K562 (cell line): ENCODE data around the gene SRCAP. TPM values are rescaled to one million over a fixed set of nuclear protein-coding genes. Genes with fewer than 3 reads are reported as not detected.

Experiments used
- ASH1L ChIP-seq: fragments of 450-650 bp; IDR thresholded peaks from 2 replicates; pipeline ENCODE4 v1.6.1; 2018; ENCODE audit warnings: borderline replicate concordance, mild to moderate bottlenecking, low read depth; ENCODE audit not compliant: partially characterized antibody
- CEBPZ ChIP-seq: fragments of 150-350 bp; IDR thresholded peaks from 2 replicates; pipeline ENCODE4 v1.6.1; 2014; ENCODE audit warnings: low read depth, mild to moderate bottlenecking, low read length, borderline replicate concordance
- CREM ChIP-seq: IDR thresholded peaks from 2 replicates; pipeline ENCODE4 v1.6.1; 2014; ENCODE audit warnings: antibody characterized with exemption, low read depth
- MCM5 ChIP-seq: fragments of 450-650 bp; IDR thresholded peaks from 2 replicates; pipeline ENCODE4 v1.6.1; 2016; ENCODE audit warnings: low read depth
- MCM7 ChIP-seq, 2 experiments: fragments of 450-650 bp; IDR thresholded peaks; 2 replicates each; pipeline ENCODE4 v1.6.1; 2016 to 2018
- MXI1 ChIP-seq: IDR thresholded peaks from 2 replicates; pipeline ENCODE4 v1.6.1; 2011; ENCODE audit warnings: low read depth, mild to moderate bottlenecking, improper control_type of control experiment, low read length
- NFYB ChIP-seq: IDR thresholded peaks from 2 replicates; pipeline ENCODE4 v1.6.1; 2011; ENCODE audit warnings: mild to moderate bottlenecking, moderate library complexity; ENCODE audit not compliant: insufficient read length; ENCODE audit errors: extremely low read depth
- NR1H2 ChIP-seq: sonication (generic); formaldehyde crosslinking; IDR thresholded peaks from 2 replicates; pipeline ENCODE4 v1.4.0; 2020; ENCODE audit warnings: mild to moderate bottlenecking, missing genetic modification reagents
- SRF ChIP-seq, 2 experiments: fragments of 250-450, 450-650 bp in 1 of 2; sonication (Bioruptor Pico) in 1 of 2; sonication (generic) in 1 of 2; formaldehyde crosslinking; IDR thresholded peaks; 2 replicates each; pipeline versions ENCODE4 v1.5.0 to v1.5.1; 2020 to 2022; ENCODE audit warnings: mild to moderate bottlenecking in 1 of 2, missing genetic modification reagents in 1 of 2
- TAF15 ChIP-seq: fragments of 200-400 bp; formaldehyde crosslinking; IDR thresholded peaks from 2 replicates; pipeline ENCODE4 v1.6.1; 2017; ENCODE audit warnings: mild to moderate bottlenecking, low read depth, low read length, moderate library complexity
- ZFPM2 ChIP-seq: fragments of 250-450 bp; sonication (Bioruptor Pico); IDR thresholded peaks from 2 replicates; pipeline ENCODE4 v1.5.1; 2022; ENCODE audit warnings: mild to moderate bottlenecking
- ZNF316 ChIP-seq: fragments of 450-650 bp; IDR thresholded peaks from 2 replicates; pipeline ENCODE4 v1.6.1; 2016
- ZNF41 ChIP-seq: fragments of 250-450 bp; sonication (Bioruptor Pico); conservative IDR thresholded peaks from 2 replicates; pipeline ENCODE4 v1.4.0; 2020; ENCODE audit warnings: mild to moderate bottlenecking
- ZNF780A ChIP-seq: fragments of 250-450 bp; sonication (Bioruptor Pico); IDR thresholded peaks from 2 replicates; pipeline ENCODE4 v1.5.0; 2021; ENCODE audit warnings: mild to moderate bottlenecking
- ZNF830 ChIP-seq: fragments of 250-450 bp; sonication (Bioruptor Pico); IDR thresholded peaks from 2 replicates; pipeline ENCODE4 v1.5.0; 2021; ENCODE audit warnings: mild to moderate bottlenecking
- polyA plus RNA-seq, 8 experiments: library from polyadenylated mRNA; depleted of rRNA in 4 of 8; stranded (reverse) in 5 of 8; unstranded in 3 of 8; fragments of >200 nt; fragmentation: Nextera tagmentation in 2 of 8; fragmentation: Illumina TruSeq in 1 of 8; extraction: Ambion mirVana in 2 of 8; extraction: Trizol in 1 of 8; gene quantifications; 2 replicates each; pipeline versions ENCODE4 v1.2.1 to v1.2.3, GENCODE V29; 2011 to 2014; ENCODE audit warnings: inconsistent platforms in 1 of 8, missing spikeins in 1 of 8
- total RNA-seq, 7 experiments: library from RNA; depleted of rRNA in 6 of 7; stranded (reverse); fragments of >200 nt in 6 of 7; fragmentation: Illumina TruSeq in 2 of 7; extraction: Trizol in 2 of 7; gene quantifications; 2 replicates each; pipeline versions ENCODE4 v1.2.1 to v1.2.3, GENCODE V29; 2011 to 2021; ENCODE audit warnings: low replicate concordance in 1 of 7
- TF ChIP-seq, protein P1 (sequence below): fragments of 250-450 bp; sonication (Bioruptor Pico); IDR thresholded peaks from 2 replicates; pipeline ENCODE4 v1.8.0; 2022; ENCODE audit warnings: inconsistent platforms, mild to moderate bottlenecking, moderate library complexity, borderline replicate concordance
- TF ChIP-seq, protein P2 (sequence below): sonication (generic); formaldehyde crosslinking; IDR thresholded peaks from 2 replicates; pipeline ENCODE4 v1.8.1; 2022; ENCODE audit warnings: missing genetic modification reagents
- TF ChIP-seq, protein P3 (sequence below): sonication (generic); formaldehyde crosslinking; IDR thresholded peaks from 2 replicates; pipeline ENCODE4 v1.8.1; 2023; ENCODE audit warnings: mild to moderate bottlenecking, missing genetic modification reagents

SRCAP gene
- total and polyA plus RNA-seq, 9 of the 15 experiments (the other 6 are each of a cell fraction or from before 2014, with no cell fraction given), result 0.21 to 62.6 (median 5.8) TPM

DNA sequence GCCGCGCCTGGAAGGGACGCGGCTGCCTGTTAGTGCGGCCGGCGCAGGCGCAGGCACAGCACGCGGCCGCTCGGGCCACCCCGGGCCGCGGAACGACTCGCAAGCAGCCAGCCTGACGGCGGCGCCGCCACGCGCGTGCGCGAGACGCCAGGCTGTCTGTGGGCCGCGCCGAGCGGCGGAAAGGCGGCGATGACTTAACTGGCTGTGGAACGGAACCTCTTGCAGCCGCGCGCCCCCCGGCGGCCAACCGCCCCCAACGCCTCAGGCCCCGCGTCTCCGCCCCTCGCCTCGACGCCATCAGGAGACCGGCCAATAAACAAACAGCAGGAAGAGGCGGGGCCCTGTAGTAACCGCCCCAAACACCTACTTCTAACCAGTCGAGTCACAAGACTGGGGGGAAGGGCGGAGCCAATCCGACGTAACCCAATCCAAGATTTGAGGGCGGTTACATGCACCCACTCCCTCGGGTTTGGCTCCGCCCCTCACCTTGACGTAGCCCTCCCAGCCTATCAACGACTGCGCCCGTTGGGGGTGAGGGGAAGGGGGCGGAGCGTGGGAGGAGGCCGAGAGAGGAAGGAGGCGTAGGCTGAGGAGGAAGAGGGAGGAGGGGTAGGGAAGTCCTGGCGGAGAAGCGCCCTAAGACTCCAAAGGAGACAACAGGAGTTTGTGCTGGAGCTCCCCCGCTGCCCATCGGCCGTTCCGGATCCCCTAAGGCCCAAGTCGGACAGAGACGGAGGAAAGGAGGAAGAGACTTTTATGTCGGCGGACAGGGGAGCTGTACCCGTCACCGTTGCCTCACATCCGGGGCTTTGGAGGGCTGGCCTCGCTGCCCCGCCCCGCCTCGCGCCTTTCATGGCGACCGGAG lies 40.9 kb upstream of the SRCAP start, which contains the start of gene FBRS (continued):
- TF ChIP-seq CEBPZ (peak; percentile 32; the same call in 1 of the 2 replicates), ZNF316 (no peak), SRF (CRISPR knock-in tag; IDR thresholded peaks at IDR 0.05) (peak; percentile 58 to 69; a peak in 3 of 4 replicates), ZNF780A (CRISPR knock-in tag) (no peak), NFYB (peak; percentile 68), ZNF830 (CRISPR knock-in tag) (0 out of 2 replicates have a peak, but pooled peaks have one; percentile 60), MCM7 (IDR thresholded peaks at IDR 0.05) (no peak), ASH1L (peak; percentile 14), MXI1 (no peak; the same call in 1 of the 2 replicates), NR1H2 (CRISPR knock-in tag) (peak; percentile 25; the same call in 1 of the 2 replicates), CREM (peak; percentile 82), MCM5 (no peak), ZNF41 (no peak), TAF15 (no peak), ZFPM2 (CRISPR knock-in tag) (no peak)
- TF ChIP-seq, protein P1, sequence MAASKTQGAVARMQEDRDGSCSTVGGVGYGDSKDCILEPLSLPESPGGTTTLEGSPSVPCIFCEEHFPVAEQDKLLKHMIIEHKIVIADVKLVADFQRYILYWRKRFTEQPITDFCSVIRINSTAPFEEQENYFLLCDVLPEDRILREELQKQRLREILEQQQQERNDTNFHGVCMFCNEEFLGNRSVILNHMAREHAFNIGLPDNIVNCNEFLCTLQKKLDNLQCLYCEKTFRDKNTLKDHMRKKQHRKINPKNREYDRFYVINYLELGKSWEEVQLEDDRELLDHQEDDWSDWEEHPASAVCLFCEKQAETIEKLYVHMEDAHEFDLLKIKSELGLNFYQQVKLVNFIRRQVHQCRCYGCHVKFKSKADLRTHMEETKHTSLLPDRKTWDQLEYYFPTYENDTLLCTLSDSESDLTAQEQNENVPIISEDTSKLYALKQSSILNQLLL (CRISPR knock-in tag), result no peak
- TF ChIP-seq, protein P2, sequence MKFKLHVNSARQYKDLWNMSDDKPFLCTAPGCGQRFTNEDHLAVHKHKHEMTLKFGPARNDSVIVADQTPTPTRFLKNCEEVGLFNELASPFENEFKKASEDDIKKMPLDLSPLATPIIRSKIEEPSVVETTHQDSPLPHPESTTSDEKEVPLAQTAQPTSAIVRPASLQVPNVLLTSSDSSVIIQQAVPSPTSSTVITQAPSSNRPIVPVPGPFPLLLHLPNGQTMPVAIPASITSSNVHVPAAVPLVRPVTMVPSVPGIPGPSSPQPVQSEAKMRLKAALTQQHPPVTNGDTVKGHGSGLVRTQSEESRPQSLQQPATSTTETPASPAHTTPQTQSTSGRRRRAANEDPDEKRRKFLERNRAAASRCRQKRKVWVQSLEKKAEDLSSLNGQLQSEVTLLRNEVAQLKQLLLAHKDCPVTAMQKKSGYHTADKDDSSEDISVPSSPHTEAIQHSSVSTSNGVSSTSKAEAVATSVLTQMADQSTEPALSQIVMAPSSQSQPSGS (CRISPR knock-in tag), result no peak
- TF ChIP-seq, protein P3, sequence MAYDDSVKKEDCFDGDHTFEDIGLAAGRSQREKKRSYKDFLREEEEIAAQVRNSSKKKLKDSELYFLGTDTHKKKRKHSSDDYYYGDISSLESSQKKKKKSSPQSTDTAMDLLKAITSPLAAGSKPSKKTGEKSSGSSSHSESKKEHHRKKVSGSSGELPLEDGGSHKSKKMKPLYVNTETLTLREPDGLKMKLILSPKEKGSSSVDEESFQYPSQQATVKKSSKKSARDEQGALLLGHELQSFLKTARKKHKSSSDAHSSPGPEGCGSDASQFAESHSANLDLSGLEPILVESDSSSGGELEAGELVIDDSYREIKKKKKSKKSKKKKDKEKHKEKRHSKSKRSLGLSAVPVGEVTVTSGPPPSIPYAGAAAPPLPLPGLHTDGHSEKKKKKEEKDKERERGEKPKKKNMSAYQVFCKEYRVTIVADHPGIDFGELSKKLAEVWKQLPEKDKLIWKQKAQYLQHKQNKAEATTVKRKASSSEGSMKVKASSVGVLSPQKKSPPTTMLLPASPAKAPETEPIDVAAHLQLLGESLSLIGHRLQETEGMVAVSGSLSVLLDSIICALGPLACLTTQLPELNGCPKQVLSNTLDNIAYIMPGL (CRISPR knock-in tag), result peak; percentile 81; the same call in 1 of the 2 replicates
